Activated naive CD4-positive, alpha-beta T cell treated with anti-CD3 and anti-CD28 coated beads, Interleukin-2, amount 50 U/mL, for 72 hours (primary cell): ENCODE results near the gene PSTK. TPM values are rescaled to one million over a fixed set of nuclear protein-coding genes. Genes with fewer than 3 reads are reported as not detected.

Experiments
- ATAC-seq, 2 donors: fragments of 150-1000 bp; cut with Tn5 transposase; 2 replicates each; pipeline ENCODE4 v1.10.0; 2021; ENCODE audit warnings: mild to moderate bottlenecking in 2 of 2, moderate library complexity in 2 of 2
- DNase-seq, 2 donors: peaks; one replicate each; pipeline ENCODE4 v3.0.0; 2021 to 2022; ENCODE audit warnings: low spot score in 2 of 2
- H3K27ac Mint-ChIP-seq, 2 donors: one replicate each; pipeline ENCODE4 v1.8.0; 2022; ENCODE audit warnings: mild to moderate bottlenecking in 2 of 2, mixed read lengths in 2 of 2
- H3K36me3 Mint-ChIP-seq, 2 donors: one replicate each; pipeline ENCODE4 v1.8.0; 2022; ENCODE audit warnings: mixed read lengths in 2 of 2
- H3K9me3 Mint-ChIP-seq, 2 donors: one replicate each; pipeline ENCODE4 v1.8.0; 2022; ENCODE audit warnings: mixed read lengths in 2 of 2
- total RNA-seq, 2 donors: library from RNA; stranded (reverse); gene quantifications; one replicate each; pipeline ENCODE4 v1.2.3, GENCODE V29; 2022

The PSTK gene
- total RNA-seq, 2 donors from 2014 or later: 2.7 to 6.1 TPM

GRCh38 chr10:122981066-122981464 lies 864 bp downstream of the PSTK start:
- DNase-seq (no peak), ATAC-seq (no peak)
- H3K9me3 Mint-ChIP-seq: no peaks in the 10 kb centered on the region
- peaks cover 0 to 6% of the 10 kb centered on the region in 2 donors for H3K36me3 Mint-ChIP-seq
- peak overlapping the region in 1 of 2 donors; percentile 99 for H3K27ac Mint-ChIP-seq

GRCh38 chr10:122983898-122984297 lies 3.7 kb downstream of the PSTK start:
- H3K27ac Mint-ChIP-seq: no peak overlapping the region
- peaks cover 0 to 10% of the 10 kb centered on the region in 2 donors for H3K36me3 Mint-ChIP-seq
- DNase-seq: no peak
- H3K9me3 Mint-ChIP-seq: no peaks in the 10 kb centered on the region
- no peak for ATAC-seq

GRCh38 chr10:122984708-122985107 lies 4.5 kb downstream of the PSTK start:
- no peak for ATAC-seq
- Mint-ChIP-seq H3K9me3 (no peaks in the 10 kb centered on the region), H3K36me3 (peaks cover 0 to 10% of the 10 kb centered on the region in 2 donors), H3K27ac (no peak overlapping the region)
- no peak for DNase-seq

GRCh38 chr10:122986335-122986734 lies 6.1 kb downstream of the PSTK start:
- Mint-ChIP-seq H3K27ac (no peak overlapping the region), H3K36me3 (peaks cover 0 to 4% of the 10 kb centered on the region in 2 donors), H3K9me3 (no peaks in the 10 kb centered on the region)
- DNase-seq (no peak), ATAC-seq (no peak)

- Mint-ChIP-seq H3K27ac (no peak overlapping the region), H3K36me3 (peaks cover 0 to 4% of the 10 kb centered on the region in 2 donors), H3K9me3 (no peaks in the 10 kb centered on the region)
- DNase-seq (no peak), ATAC-seq (no peak)
Measured at GRCh38 chr10:122988501-122988900, 8.3 kb downstream of the PSTK start.

GRCh38 chr10:122990278-122990677 lies 10.1 kb downstream of the PSTK start:
- DNase-seq: no peak
- Mint-ChIP-seq H3K27ac (no peak overlapping the region), H3K9me3 (no peaks in the 10 kb centered on the region), H3K36me3 (peaks cover 0 to 4% of the 10 kb centered on the region in 2 donors)
- ATAC-seq: no peak

GRCh38 chr10:122992031-122992585 lies 11.9 kb downstream of the PSTK start:
- Mint-ChIP-seq H3K36me3 (peaks cover 0 to under 1% of the 10 kb centered on the region in 2 donors), H3K27ac (no peak overlapping the region), H3K9me3 (no peaks in the 10 kb centered on the region)
- ATAC-seq: no peak
- DNase-seq: no peak

GRCh38 chr10:122993797-122994336 lies 13.7 kb downstream of the PSTK start:
- H3K9me3 Mint-ChIP-seq: no peaks in the 10 kb centered on the region
- peak overlapping the region in 1 of 2 donors; percentile 29 for H3K27ac Mint-ChIP-seq
- ATAC-seq: no peak
- no peaks in the 10 kb centered on the region for H3K36me3 Mint-ChIP-seq
- no peak for DNase-seq

- Mint-ChIP-seq H3K36me3 (no peaks in the 10 kb centered on the region), H3K27ac (no peak overlapping the region), H3K9me3 (no peaks in the 10 kb centered on the region)
- no peak for ATAC-seq
- DNase-seq: no peak
Measured at GRCh38 chr10:122995936-122996335, 15.7 kb downstream of the PSTK start.

- H3K36me3 Mint-ChIP-seq: peaks cover 0 to 12% of the 10 kb centered on the region in 2 donors
- DNase-seq (no peak), ATAC-seq (no peak)
- no peaks in the 10 kb centered on the region for H3K9me3 Mint-ChIP-seq
- H3K27ac Mint-ChIP-seq: peak overlapping the region in 1 of 2 donors; percentile 55
Measured at GRCh38 chr10:122997864-122998263, 17.7 kb downstream of the PSTK start.

- peak overlapping the region in 1 of 2 donors; percentile 57 for H3K27ac Mint-ChIP-seq
- ATAC-seq (no peak), DNase-seq (no peak)
Measured at GRCh38 chr10:122998360-122998917, 18.2 kb downstream of the PSTK start.

GRCh38 chr10:122998934-122999333 lies 18.7 kb downstream of the PSTK start:
- no peak for ATAC-seq
- DNase-seq: no peak
- Mint-ChIP-seq H3K36me3 (peaks cover 0 to 12% of the 10 kb centered on the region in 2 donors), H3K27ac (peak overlapping the region in 1 of 2 donors; percentile 50), H3K9me3 (no peaks in the 10 kb centered on the region)

More at GRCh38 chr10:122998360-122998917, 18.2 kb downstream of the PSTK start:
- H3K9me3 Mint-ChIP-seq: no peaks in the 10 kb centered on the region
- H3K36me3 Mint-ChIP-seq: peaks cover 0 to 12% of the 10 kb centered on the region in 2 donors

- peaks cover 0 to 12% of the 10 kb centered on the region in 2 donors for H3K36me3 Mint-ChIP-seq
- peak overlapping the region in 1 of 2 donors; percentile 50 for H3K27ac Mint-ChIP-seq
- DNase-seq: no peak
- no peaks in the 10 kb centered on the region for H3K9me3 Mint-ChIP-seq
- ATAC-seq: no peak
Measured at GRCh38 chr10:122999347-122999746, 19.1 kb downstream of the PSTK start.

GRCh38 chr10:123000155-123000554 lies 20.0 kb downstream of the PSTK start:
- Mint-ChIP-seq H3K27ac (peak overlapping the region in 1 of 2 donors; percentile 23), H3K9me3 (no peaks in the 10 kb centered on the region), H3K36me3 (peaks cover 0 to 12% of the 10 kb centered on the region in 2 donors)
- DNase-seq (no peak), ATAC-seq (no peak)

GRCh38 chr10:123001370-123001769 lies 21.2 kb downstream of the PSTK start:
- no peak for DNase-seq
- ATAC-seq: no peak
- peak overlapping the region in 1 of 2 donors; percentile 9 for H3K27ac Mint-ChIP-seq
- H3K36me3 Mint-ChIP-seq: peaks cover 0 to 12% of the 10 kb centered on the region in 2 donors
- no peaks in the 10 kb centered on the region for H3K9me3 Mint-ChIP-seq

- ATAC-seq: no peak
- H3K36me3 Mint-ChIP-seq: peaks cover 18 to 27% of the 10 kb centered on the region in 2 donors
- DNase-seq: no peak
- no peaks in the 10 kb centered on the region for H3K9me3 Mint-ChIP-seq
- H3K27ac Mint-ChIP-seq: no peak overlapping the region
Measured at GRCh38 chr10:123004298-123004697, 24.1 kb downstream of the PSTK start.

GRCh38 chr10:123007558-123008354 lies 27.6 kb downstream of the PSTK start:
- H3K9me3 Mint-ChIP-seq: no peaks in the 10 kb centered on the region
- H3K36me3 Mint-ChIP-seq: peaks cover 25 to 31% of the 10 kb centered on the region in 2 donors
- peak in 1 of 2 donors; percentile 38 for DNase-seq
- H3K27ac Mint-ChIP-seq: peak overlapping the region; percentile 97 to 100
- ATAC-seq: peak; percentile 44 to 54
